HG03342 (cell line): Measurements from ENCODE around the gene SIPA1L3.

ENCODE experiments used
- ATAC-seq: cut with Tn5 transposase; IDR thresholded peaks from one replicate; pipeline ENCODE4 v1.9.1; 2021; ENCODE audit warnings: mild to moderate bottlenecking, moderate library complexity; ENCODE audit not compliant: unreplicated experiment

Gene SIPA1L3

GRCh38 chr19:38139122-38139521 is 232.1 kb downstream of the SIPA1L3 start:
- no peak for ATAC-seq

GRCh38 chr19:38141108-38141507 is 234.1 kb downstream of the SIPA1L3 start:
- ATAC-seq = no peak

- no peak for ATAC-seq
These were observed 235.4 kb downstream of the SIPA1L3 start for GRCh38 chr19:38142176-38143035.

- ATAC-seq = no peak
These were observed 236.8 kb downstream of the SIPA1L3 start for GRCh38 chr19:38143847-38144246.

- ATAC-seq = no peak
These were observed 237.7 kb downstream of the SIPA1L3 start for GRCh38 chr19:38144667-38145066.

GRCh38 chr19:38145623-38146022 is 238.6 kb downstream of the SIPA1L3 start:
- ATAC-seq = no peak

GRCh38 chr19:38148337-38148736 is 241.3 kb downstream of the SIPA1L3 start:
- ATAC-seq = no peak

GRCh38 chr19:38149661-38150061 is 242.7 kb downstream of the SIPA1L3 start:
- no peak for ATAC-seq

- no peak for ATAC-seq
These were observed 244.2 kb downstream of the SIPA1L3 start for GRCh38 chr19:38151242-38151641.

- ATAC-seq = no peak
These were observed 245.7 kb downstream of the SIPA1L3 start for GRCh38 chr19:38152461-38153379.

GRCh38 chr19:38155453-38155852 is 248.4 kb downstream of the SIPA1L3 start:
- ATAC-seq = no peak

- ATAC-seq = no peak
These were observed 251.7 kb downstream of the SIPA1L3 start for GRCh38 chr19:38158730-38159129.

- no peak for ATAC-seq
These were observed 255.1 kb downstream of the SIPA1L3 start for GRCh38 chr19:38162094-38162493.

GRCh38 chr19:38162632-38163031 is 255.6 kb downstream of the SIPA1L3 start:
- no peak for ATAC-seq

- ATAC-seq = no peak
These were observed 256.6 kb downstream of the SIPA1L3 start for GRCh38 chr19:38163419-38164290.

- no peak for ATAC-seq
These were observed 257.5 kb downstream of the SIPA1L3 start for GRCh38 chr19:38164526-38164925.

- ATAC-seq = no peak
These were observed 258.3 kb downstream of the SIPA1L3 start for GRCh38 chr19:38165335-38165734.

GRCh38 chr19:38168637-38169036 is 261.6 kb downstream of the SIPA1L3 start:
- no peak for ATAC-seq

- no peak for ATAC-seq
These were observed 263.3 kb downstream of the SIPA1L3 start for GRCh38 chr19:38170334-38170733.

- no peak for ATAC-seq
These were observed 265.0 kb downstream of the SIPA1L3 start for GRCh38 chr19:38172001-38172400.
